Calu3 (cell line): Measurements from ENCODE around the gene PAX8. TPM values are rescaled to one million over a fixed set of nuclear protein-coding genes. Genes with fewer than 3 reads are reported as not detected.

Experiments
- BruUV-seq: library from RNA; stranded (reverse); fragments of 400-500 nt; replicated peaks from 2 replicates; lab custom pipeline; 2021; lab: Mats Ljungman, UMichigan
- CTCF ChIA-PET: fragments of 300-600 bp; sonication (Branson Sonifier 250); formaldehyde crosslinking; loops from one replicate; lab custom pipeline; 2022; ENCODE audit warnings: antibody characterized with exemption; lab: Charles Lee
- DNase-seq: peaks from one replicate; pipeline ENCODE4 v3.0.0; 2022
- H3K27ac Mint-ChIP-seq: one replicate; pipeline ENCODE4 v1.8.0; 2022; ENCODE audit warnings: mixed read lengths; ENCODE audit not compliant: unreplicated experiment
- H3K27me3 Mint-ChIP-seq: one replicate; pipeline ENCODE4 v1.8.0; 2022; ENCODE audit warnings: mixed read lengths; ENCODE audit not compliant: unreplicated experiment
- H3K36me3 Mint-ChIP-seq: one replicate; pipeline ENCODE4 v1.8.0; 2022; ENCODE audit warnings: mild to moderate bottlenecking, moderate library complexity, mixed read lengths; ENCODE audit not compliant: insufficient read depth, unreplicated experiment
- H3K4me1 Mint-ChIP-seq: one replicate; pipeline ENCODE4 v1.8.0; 2022; ENCODE audit warnings: mild to moderate bottlenecking, low read depth, mixed read lengths; ENCODE audit not compliant: unreplicated experiment
- H3K4me3 Mint-ChIP-seq: one replicate; pipeline ENCODE4 v1.8.0; 2022; ENCODE audit warnings: mild to moderate bottlenecking, low read depth, moderate library complexity, mixed read lengths; ENCODE audit not compliant: unreplicated experiment
- H3K9me3 Mint-ChIP-seq: one replicate; pipeline ENCODE4 v1.8.0; 2022; ENCODE audit warnings: low read depth, mixed read lengths; ENCODE audit not compliant: unreplicated experiment
- CTCF ChIP-seq: fragments of 200-600 bp; IDR thresholded peaks from one replicate; pipeline ENCODE4 v1.8.0; 2022; ENCODE audit warnings: antibody characterized with exemption; ENCODE audit not compliant: unreplicated experiment
- intact Hi-C: fragments of 100-400 bp; cut with micrococcal nuclease; formaldehyde crosslinking; loops from one replicate; pipeline ENCODE4 v1.10.0; 2022; ENCODE audit not compliant: unreplicated experiment
- total RNA-seq: library from RNA; stranded (reverse); gene quantifications from 2 replicates; pipeline ENCODE4 v1.2.3, GENCODE V29; 2022

PAX8 gene
- total RNA-seq, 1 experiment from 2014 or later: 12.2 TPM

GRCh38 chr2:113219525-113219888 is 59.2 kb downstream of the PAX8 start:
- TF ChIP-seq CTCF: no peak
- H3K27me3 Mint-ChIP-seq: no peaks in the 10 kb centered on the region
- H3K4me1 Mint-ChIP-seq: peaks cover 35% of the 10 kb centered on the region
- no peaks in the 10 kb centered on the region for H3K9me3 Mint-ChIP-seq
- H3K27ac Mint-ChIP-seq: peak overlapping the region; percentile 45
- H3K4me3 Mint-ChIP-seq: no peak overlapping the region
- intact Hi-C loops: no loop called here
- BruUV-seq: no TSS peak
- CTCF ChIA-PET: interaction anchor here (0.6 to 1.3 kb wide), 4 partner anchors 16 to 168 kb away, joined by 3 to 6 read pairs (median 3); no protein-coding TSS in a partner anchor
- DNase-seq: no peak
- H3K36me3 Mint-ChIP-seq: peaks cover 24% of the 10 kb centered on the region

GRCh38 chr2:113219092-113219441 is 59.7 kb downstream of the PAX8 start:
- intact Hi-C loops: no loop called here
- Mint-ChIP-seq H3K9me3 (no peaks in the 10 kb centered on the region), H3K4me3 (no peak overlapping the region), H3K27ac (peak overlapping the region; percentile 87), H3K27me3 (no peaks in the 10 kb centered on the region), H3K36me3 (peaks cover 24% of the 10 kb centered on the region), H3K4me1 (peaks cover 35% of the 10 kb centered on the region)
- CTCF ChIA-PET: interaction anchor here (0.6 to 0.8 kb wide), 2 partner anchors 16 to 168 kb away, joined by 3 read pairs; no protein-coding TSS in a partner anchor
- no peak for TF ChIP-seq CTCF
- BruUV-seq: no TSS peak
- no peak for DNase-seq

- no peaks in the 10 kb centered on the region for H3K9me3 Mint-ChIP-seq
- H3K27ac Mint-ChIP-seq: peak overlapping the region; percentile 87
- CTCF ChIA-PET: interaction anchor here (0.6 to 0.8 kb wide), 3 partner anchors 14 to 167 kb away, joined by 3 to 4 read pairs (median 3); no protein-coding TSS in a partner anchor
- TF ChIP-seq CTCF: no peak
- no peaks in the 10 kb centered on the region for H3K27me3 Mint-ChIP-seq
- peaks cover 35% of the 10 kb centered on the region for H3K4me1 Mint-ChIP-seq
- DNase-seq: peak; percentile 84
- peak overlapping the region; percentile 29 for H3K4me3 Mint-ChIP-seq
- intact Hi-C loops: no loop called here
- no TSS peak for BruUV-seq
- peaks cover 24% of the 10 kb centered on the region for H3K36me3 Mint-ChIP-seq
These were observed 60.2 kb downstream of the PAX8 start for GRCh38 chr2:113218283-113219091.

- Mint-ChIP-seq H3K27ac (peak overlapping the region; percentile 87), H3K9me3 (no peaks in the 10 kb centered on the region), H3K36me3 (peaks cover 24% of the 10 kb centered on the region), H3K27me3 (no peaks in the 10 kb centered on the region), H3K4me1 (peaks cover 35% of the 10 kb centered on the region), H3K4me3 (peak overlapping the region; percentile 29)
- TF ChIP-seq CTCF: no peak
- TSS peak; percentile 74 for BruUV-seq
- intact Hi-C loops: no loop called here
- CTCF ChIA-PET: interaction anchor here (0.6 to 1.1 kb wide), 3 partner anchors 13 to 153 kb away, joined by 3 to 4 read pairs (median 3); no protein-coding TSS in a partner anchor
- peak; percentile 39 for DNase-seq
These were observed 61.1 kb downstream of the PAX8 start for GRCh38 chr2:113217455-113218282.
